ENCODE results near the gene AFAP1. TPM values are rescaled to one million over a fixed set of nuclear protein-coding genes. Genes with fewer than 3 reads are reported as not detected.
A peak's percentile ranks its signal among the peaks of the same experiment; 100 is the strongest.

Gene AFAP1
- total and polyA plus RNA-seq, 8 donors: 3.2 to 15.9 (median 6.3) TPM

GRCh38 chr4:7750972-7751371 lies 188.7 kb downstream of the AFAP1 start:
- no peak for TF ChIP-seq CTCF (IDR thresholded peaks at IDR 0.05)
- H3K4me1 ChIP-seq: no peaks in the 10 kb centered on the region
- no peaks in the 10 kb centered on the region for H3K9me3 ChIP-seq
- no peak for ATAC-seq
- no peak for DNase-seq
- H3K36me3 ChIP-seq: no peaks in the 10 kb centered on the region
- H3K27me3 ChIP-seq: no peaks in the 10 kb centered on the region
- no peak overlapping the region for H3K4me3 ChIP-seq
- FAIRE-seq: no peak
- intact Hi-C loops (cut with DNase I): no loop called here
- no peak overlapping the region for H3K27ac ChIP-seq

DNA sequence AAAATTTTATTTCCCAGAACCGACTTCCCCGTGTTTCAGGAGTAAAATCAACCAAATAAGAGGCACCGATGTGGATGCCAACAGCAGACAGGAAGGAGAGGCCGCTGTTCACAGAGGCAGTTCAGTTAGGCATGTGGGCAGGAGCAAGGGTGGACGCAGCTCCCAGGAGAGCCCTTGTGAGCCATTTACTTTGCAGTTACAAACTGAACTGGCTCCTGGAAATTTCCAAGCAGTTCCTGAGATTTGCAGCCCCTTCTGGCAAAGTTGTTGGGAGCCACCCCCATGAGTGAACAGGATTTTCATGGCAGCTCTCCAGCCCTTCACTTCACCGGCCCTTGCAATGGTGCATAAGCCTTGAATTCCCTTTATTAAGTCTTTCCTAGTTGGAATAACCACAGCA lies 189.1 kb downstream of the AFAP1 start:
- no peak overlapping the region for H3K27ac ChIP-seq
- no peak for ATAC-seq

DNA sequence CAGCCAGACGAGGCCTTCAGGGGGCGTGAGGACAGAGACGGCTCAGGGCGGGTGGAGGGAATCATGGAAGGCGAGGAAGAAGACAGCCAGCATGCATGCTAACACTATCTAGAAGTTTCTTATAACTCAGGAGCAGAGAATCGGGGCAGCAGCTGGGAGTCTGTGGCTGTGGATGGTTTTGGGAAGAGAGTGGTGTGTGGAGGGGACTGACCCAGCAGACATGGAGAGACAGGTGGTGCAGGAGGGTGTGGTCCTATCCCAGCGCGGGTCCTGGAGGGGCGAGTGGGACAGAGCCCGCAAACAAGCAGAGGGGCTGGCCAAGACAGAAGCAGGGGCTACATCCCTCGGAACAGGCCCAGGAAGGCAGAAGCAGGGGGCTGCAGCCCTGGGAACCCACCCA lies 192.1 kb downstream of the AFAP1 start:
- ATAC-seq (no peak), DNase-seq (peak in 2 of 6 donors; percentile 5 to 38), FAIRE-seq (no peak)
- H3K27me3 ChIP-seq: no peaks in the 10 kb centered on the region
- no peak overlapping the region for H3K4me3 ChIP-seq
- H3K36me3 ChIP-seq: no peaks in the 10 kb centered on the region
- intact Hi-C loops (cut with DNase I): no loop called here
- TF ChIP-seq CTCF (IDR thresholded peaks at IDR 0.05): no peak
- no peak overlapping the region for H3K27ac ChIP-seq
- H3K9me3 ChIP-seq: no peaks in the 10 kb centered on the region
- 85 to 88% methylated on average over 11 of the region's 11 CpGs for WGBS, 2 donors
- H3K4me1 ChIP-seq: no peaks in the 10 kb centered on the region

More for the DNA sequence above, 189.1 kb downstream of the AFAP1 start:
- Histone ChIP-seq H3K27me3 (no peaks in the 10 kb centered on the region), H3K9me3 (no peaks in the 10 kb centered on the region), H3K4me1 (no peaks in the 10 kb centered on the region), H3K36me3 (no peaks in the 10 kb centered on the region), H3K4me3 (no peak overlapping the region)
- TF ChIP-seq CTCF (IDR thresholded peaks at IDR 0.05): no peak
- FAIRE-seq: no peak
- WGBS, 2 donors: 61 to 72% methylated on average over 6 of the region's 6 CpGs
- intact Hi-C loops (cut with DNase I): no loop called here
- peak in 2 of 6 donors; percentile 1 to 10 for DNase-seq

DNA sequence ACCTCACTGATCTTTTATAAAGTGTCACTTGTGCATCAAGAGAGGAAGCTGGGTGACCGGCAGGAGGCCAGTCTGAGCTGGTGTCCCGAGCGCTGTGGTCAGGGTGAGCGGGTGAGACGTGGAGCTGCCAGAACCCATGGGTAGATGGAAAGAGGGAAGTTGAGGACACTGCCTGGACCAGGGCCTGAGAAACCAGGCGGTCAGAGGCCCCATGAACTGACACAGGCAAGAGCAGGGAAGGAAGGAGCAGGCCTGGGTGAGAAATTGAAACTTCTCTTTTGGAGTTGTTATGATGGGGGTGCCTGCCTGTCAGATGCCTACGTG lies 192.6 kb downstream of the AFAP1 start:
- H3K27me3 ChIP-seq: no peaks in the 10 kb centered on the region
- ATAC-seq: peak in 3 of 4 donors; percentile 32 to 75 (median 57)
- DNase-seq: peak in 1 of 6 donors; percentile 40
- no peak for TF ChIP-seq CTCF (IDR thresholded peaks at IDR 0.05)
- no peaks in the 10 kb centered on the region for H3K36me3 ChIP-seq
- H3K4me1 ChIP-seq: no peaks in the 10 kb centered on the region
- intact Hi-C loops (cut with DNase I): no loop called here
- no peak for FAIRE-seq
- H3K27ac ChIP-seq: no peak overlapping the region
- 83 to 85% methylated on average over 7 of the region's 7 CpGs for WGBS, 2 donors
- H3K4me3 ChIP-seq: no peak overlapping the region
- H3K9me3 ChIP-seq: no peaks in the 10 kb centered on the region

GRCh38 chr4:7746351-7747061 lies 193.2 kb downstream of the AFAP1 start:
- Histone ChIP-seq H3K9me3 (no peaks in the 10 kb centered on the region), H3K27me3 (no peaks in the 10 kb centered on the region), H3K36me3 (no peaks in the 10 kb centered on the region), H3K4me1 (no peaks in the 10 kb centered on the region), H3K27ac (no peak overlapping the region), H3K4me3 (no peak overlapping the region)
- DNase-seq (peak in 2 of 6 donors; percentile 9 to 55), FAIRE-seq (no peak), ATAC-seq (no peak)
- no peak for TF ChIP-seq CTCF (IDR thresholded peaks at IDR 0.05)
- 79 to 88% methylated on average over 20 of the region's 20 CpGs for WGBS, 2 donors
- intact Hi-C loops (cut with DNase I): no loop called here
